Stomach (tissue), 9 donors: ENCODE data around the gene MYL12B. TPM values are rescaled to one million over a fixed set of nuclear protein-coding genes. Genes with fewer than 3 reads are reported as not detected.

ENCODE experiments used
- DNase-seq, 2 donors: peaks; one replicate each; pipeline versions ENCODE4 v3.0.0 to v3.0.0-alpha.2; 2013 to 2019
- H3K27ac ChIP-seq, 5 donors: fragments of 200-600 bp in 4 of 5; sonication (generic) in 4 of 5; one replicate each; pipeline ENCODE4 v1.5.1; 2013 to 2019; ENCODE audit warnings: mild to moderate bottlenecking in 1 of 5, moderate library complexity in 1 of 5
- H3K27me3 ChIP-seq, 3 donors: fragments of 200-600 bp; sonication (generic); one replicate each; pipeline ENCODE4 v1.5.1; 2017 to 2019; ENCODE audit warnings: mixed run types in 1 of 3
- H3K36me3 ChIP-seq, 4 donors: fragments of 200-600 bp; sonication (generic); 1 replicate in 3 of 4; 2 replicates in 1 of 4; pipeline ENCODE4 v1.5.1; 2016 to 2019
- H3K4me1 ChIP-seq, 4 donors: fragments of 200-600 bp; sonication (generic); one replicate each; pipeline ENCODE4 v1.5.1; 2016 to 2019
- H3K4me3 ChIP-seq, 4 donors: fragments of 200-600 bp; sonication (generic) in 3 of 4; one replicate each; pipeline ENCODE4 v1.5.1; 2016 to 2019; ENCODE audit warnings: mild to moderate bottlenecking in 1 of 4
- H3K9me3 ChIP-seq, 4 donors: fragments of 200-600 bp; sonication (generic); one replicate each; pipeline ENCODE4 v1.5.1; 2016 to 2019
- EP300 ChIP-seq: sonication (generic); formaldehyde crosslinking; IDR thresholded peaks from one replicate; pipeline ENCODE4 v1.6.1; 2017; ENCODE audit warnings: antibody characterized with exemption
- POLR2A ChIP-seq, 4 donors: fragments of 450-650 bp; IDR thresholded peaks; one replicate each; pipeline ENCODE4 v1.6.1; 2016; ENCODE audit warnings: antibody characterized with exemption in 4 of 4, control low read depth in 2 of 4, mild to moderate bottlenecking in 1 of 4, moderate library complexity in 1 of 4
- POLR2AphosphoS5 ChIP-seq, 3 donors: sonication (generic); formaldehyde crosslinking; IDR thresholded peaks; one replicate each; pipeline ENCODE4 v1.6.1; 2016; ENCODE audit warnings: antibody characterized with exemption in 3 of 3
- WGBS, 5 donors: extraction: QIAGEN DNeasy Blood & Tissue Kit in 3 of 5; methylation state at CpG; one replicate each; pipeline versions ENCODE4 v1.1.5 to v1.1.7; 2013 to 2018; 5-methylcytosine and 5-hydroxymethylcytosine counted together
- intact Hi-C: fragments of 100-400 bp; cut with DNase I; formaldehyde crosslinking; loops from one replicate; pipeline ENCODE4 v1.15.1; 2023; ENCODE audit warnings: low total_unique reads
- polyA plus RNA-seq, 3 donors: library from polyadenylated mRNA; stranded (reverse); fragments of 200-250 nt; gene quantifications; one replicate each; pipeline ENCODE4 v1.2.3, GENCODE V29; 2013
- total RNA-seq, 5 donors: library from RNA; depleted of rRNA; stranded (reverse); fragments of >200 nt; gene quantifications; one replicate each; pipeline versions ENCODE4 v1.1.0 to v1.2.3, GENCODE V29; 2014 to 2016
- TF ChIP-seq, protein P1 (sequence below), 7 experiments: fragments of 450-650 bp in 4 of 7; fragments of 200-600 bp in 3 of 7; sonication (generic) in 3 of 7; IDR thresholded peaks; one replicate each; pipeline ENCODE4 v1.5.1; 2016 to 2019; ENCODE audit warnings: antibody characterized with exemption in 7 of 7, control low read depth in 2 of 7, mild to moderate bottlenecking in 1 of 7
- donor health status: healthy with polysubstance abuse.
- donor health status: Bipolar disorder and iron deficiency.
- donor health status: healthy.

Gene MYL12B
- total and polyA plus RNA-seq, 8 donors = 89.2 to 738 (median 312) TPM

DNA sequence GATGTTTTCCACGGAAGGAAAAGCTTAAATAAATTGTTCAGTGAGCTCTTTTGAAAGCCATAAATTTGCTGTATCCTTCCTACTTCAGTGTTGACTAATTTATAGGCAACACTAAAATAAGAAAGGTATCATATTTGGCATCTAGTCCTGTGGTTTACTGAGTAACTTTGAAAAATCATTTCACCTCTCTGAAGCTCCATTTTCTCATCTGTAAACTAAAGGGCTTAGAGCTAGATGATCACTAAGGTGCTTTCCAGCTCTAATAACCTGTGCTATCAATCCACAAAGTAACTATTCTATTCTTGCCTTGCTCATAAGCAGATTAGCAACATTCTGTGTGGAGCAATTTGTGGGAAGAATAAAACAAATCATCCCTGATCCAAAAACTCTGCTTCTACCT lies 38.6 kb upstream of the MYL12B start:
- 69 to 83% (median 79%) methylated on average over 1 of the region's 1 CpG for WGBS, 5 donors
- TF ChIP-seq, protein P1, sequence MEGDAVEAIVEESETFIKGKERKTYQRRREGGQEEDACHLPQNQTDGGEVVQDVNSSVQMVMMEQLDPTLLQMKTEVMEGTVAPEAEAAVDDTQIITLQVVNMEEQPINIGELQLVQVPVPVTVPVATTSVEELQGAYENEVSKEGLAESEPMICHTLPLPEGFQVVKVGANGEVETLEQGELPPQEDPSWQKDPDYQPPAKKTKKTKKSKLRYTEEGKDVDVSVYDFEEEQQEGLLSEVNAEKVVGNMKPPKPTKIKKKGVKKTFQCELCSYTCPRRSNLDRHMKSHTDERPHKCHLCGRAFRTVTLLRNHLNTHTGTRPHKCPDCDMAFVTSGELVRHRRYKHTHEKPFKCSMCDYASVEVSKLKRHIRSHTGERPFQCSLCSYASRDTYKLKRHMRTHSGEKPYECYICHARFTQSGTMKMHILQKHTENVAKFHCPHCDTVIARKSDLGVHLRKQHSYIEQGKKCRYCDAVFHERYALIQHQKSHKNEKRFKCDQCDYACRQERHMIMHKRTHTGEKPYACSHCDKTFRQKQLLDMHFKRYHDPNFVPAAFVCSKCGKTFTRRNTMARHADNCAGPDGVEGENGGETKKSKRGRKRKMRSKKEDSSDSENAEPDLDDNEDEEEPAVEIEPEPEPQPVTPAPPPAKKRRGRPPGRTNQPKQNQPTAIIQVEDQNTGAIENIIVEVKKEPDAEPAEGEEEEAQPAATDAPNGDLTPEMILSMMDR (IDR thresholded peaks at IDR 0.05) = no peak
- Histone ChIP-seq H3K27me3 (no peaks in the 10 kb centered on the region), H3K36me3 (no peaks in the 10 kb centered on the region), H3K4me3 (no peak overlapping the region), H3K27ac (no peak overlapping the region), H3K4me1 (peaks cover 0 to 25% (median 12%) of the 10 kb centered on the region in 4 donors), H3K9me3 (no peaks in the 10 kb centered on the region)
- no peak for DNase-seq
- intact Hi-C loops = no loop called here

DNA sequence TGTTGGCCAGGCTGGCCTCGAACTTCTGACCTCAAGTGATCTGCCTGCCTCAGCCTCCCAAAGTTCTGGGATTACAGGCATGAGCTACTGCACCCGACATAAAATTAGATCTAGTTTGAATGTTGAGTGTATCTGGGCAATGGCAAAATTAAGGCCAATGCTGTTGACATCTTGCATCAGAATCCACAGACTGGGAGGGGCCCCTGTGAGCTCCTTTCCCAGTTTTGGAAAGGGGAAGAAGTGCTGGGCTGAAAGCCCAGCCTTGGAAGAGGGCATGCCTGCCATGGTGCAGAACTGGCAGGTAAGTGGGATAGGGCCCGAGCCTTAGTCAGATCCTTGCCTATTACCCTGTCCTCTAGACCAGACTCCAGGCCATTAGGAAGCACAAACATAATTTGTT lies 37.7 kb upstream of the MYL12B start:
- Histone ChIP-seq H3K4me3 (no peak overlapping the region), H3K36me3 (no peaks in the 10 kb centered on the region), H3K27ac (no peak overlapping the region), H3K27me3 (no peaks in the 10 kb centered on the region), H3K9me3 (no peaks in the 10 kb centered on the region), H3K4me1 (peaks cover 0 to 17% (median 9%) of the 10 kb centered on the region in 4 donors)
- WGBS, 5 donors = 70 to 96% (median 88%) methylated on average over 3 of the region's 3 CpGs
- no peak for TF ChIP-seq EP300
- TF ChIP-seq POLR2AphosphoS5 (IDR thresholded peaks at IDR 0.05) = no peak
- intact Hi-C loops = no loop called here
- no peak for DNase-seq

DNA sequence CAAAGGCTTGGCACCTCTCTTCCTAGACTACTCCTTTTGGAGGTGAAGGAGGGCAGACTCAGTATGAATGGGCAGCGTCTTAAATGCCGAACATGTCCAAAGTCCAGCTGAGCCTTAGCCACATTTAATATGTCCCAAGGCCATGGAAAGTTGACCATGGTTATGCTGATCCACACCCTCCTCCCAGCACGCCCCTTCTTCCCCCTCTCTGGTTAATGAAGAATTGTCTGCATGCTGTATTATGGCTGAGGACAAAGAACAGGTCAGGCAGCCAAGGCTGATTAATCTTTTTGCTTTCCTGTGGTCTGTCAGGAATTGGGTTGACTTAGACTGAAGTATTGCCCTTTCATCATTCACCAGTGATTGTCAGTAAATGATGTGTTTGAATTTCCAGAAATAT lies 36.3 kb upstream of the MYL12B start:
- Histone ChIP-seq H3K4me1 (peaks cover 0 to 6% (median under 1%) of the 10 kb centered on the region in 4 donors), H3K4me3 (no peak overlapping the region), H3K27me3 (no peaks in the 10 kb centered on the region), H3K27ac (no peak overlapping the region), H3K9me3 (no peaks in the 10 kb centered on the region), H3K36me3 (no peaks in the 10 kb centered on the region)
- intact Hi-C loops = no loop called here
- DNase-seq = peak in 1 of 2 donors; percentile 19
- WGBS, 5 donors = 42 to 67% (median 52%) methylated on average over 3 of the region's 3 CpGs
- TF ChIP-seq POLR2A (IDR thresholded peaks at IDR 0.05) = no peak
- TF ChIP-seq, protein P1 (IDR thresholded peaks at IDR 0.05) = no peak
- TF ChIP-seq EP300 = no peak
- no peak for TF ChIP-seq POLR2AphosphoS5 (IDR thresholded peaks at IDR 0.05)

DNA sequence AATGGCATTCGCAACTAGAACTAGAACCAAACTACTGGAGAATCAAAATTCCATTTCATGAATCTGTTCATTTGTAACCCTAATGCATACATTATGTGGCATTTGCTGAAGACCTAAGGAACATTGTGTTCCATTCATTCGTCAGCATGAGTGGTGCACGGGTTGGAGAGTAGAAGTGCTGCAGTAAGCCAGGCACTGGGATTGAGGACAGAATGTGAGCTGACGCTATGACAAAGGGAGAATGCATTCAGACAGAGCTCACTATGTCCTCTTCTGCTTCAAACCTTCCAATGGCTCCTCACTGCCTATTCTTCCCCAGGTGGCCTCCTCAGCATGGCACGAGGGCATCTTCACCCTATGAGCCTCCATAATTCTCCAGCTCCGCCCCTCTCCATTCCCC lies 35.9 kb upstream of the MYL12B start:
- Histone ChIP-seq H3K27me3 (no peaks in the 10 kb centered on the region), H3K4me3 (no peak overlapping the region), H3K9me3 (no peaks in the 10 kb centered on the region), H3K4me1 (peaks cover 0 to 5% (median 0%) of the 10 kb centered on the region in 4 donors), H3K27ac (no peak overlapping the region), H3K36me3 (no peaks in the 10 kb centered on the region)
- intact Hi-C loops = no loop called here
- 89 to 97% (median 97%) methylated on average over 6 of the region's 6 CpGs for WGBS, 5 donors
- DNase-seq = no peak
- TF ChIP-seq POLR2AphosphoS5 (IDR thresholded peaks at IDR 0.05) (no peak), EP300 (no peak), POLR2A (IDR thresholded peaks at IDR 0.05) (no peak)
- TF ChIP-seq, protein P1 (IDR thresholded peaks at IDR 0.05) = no peak

DNA sequence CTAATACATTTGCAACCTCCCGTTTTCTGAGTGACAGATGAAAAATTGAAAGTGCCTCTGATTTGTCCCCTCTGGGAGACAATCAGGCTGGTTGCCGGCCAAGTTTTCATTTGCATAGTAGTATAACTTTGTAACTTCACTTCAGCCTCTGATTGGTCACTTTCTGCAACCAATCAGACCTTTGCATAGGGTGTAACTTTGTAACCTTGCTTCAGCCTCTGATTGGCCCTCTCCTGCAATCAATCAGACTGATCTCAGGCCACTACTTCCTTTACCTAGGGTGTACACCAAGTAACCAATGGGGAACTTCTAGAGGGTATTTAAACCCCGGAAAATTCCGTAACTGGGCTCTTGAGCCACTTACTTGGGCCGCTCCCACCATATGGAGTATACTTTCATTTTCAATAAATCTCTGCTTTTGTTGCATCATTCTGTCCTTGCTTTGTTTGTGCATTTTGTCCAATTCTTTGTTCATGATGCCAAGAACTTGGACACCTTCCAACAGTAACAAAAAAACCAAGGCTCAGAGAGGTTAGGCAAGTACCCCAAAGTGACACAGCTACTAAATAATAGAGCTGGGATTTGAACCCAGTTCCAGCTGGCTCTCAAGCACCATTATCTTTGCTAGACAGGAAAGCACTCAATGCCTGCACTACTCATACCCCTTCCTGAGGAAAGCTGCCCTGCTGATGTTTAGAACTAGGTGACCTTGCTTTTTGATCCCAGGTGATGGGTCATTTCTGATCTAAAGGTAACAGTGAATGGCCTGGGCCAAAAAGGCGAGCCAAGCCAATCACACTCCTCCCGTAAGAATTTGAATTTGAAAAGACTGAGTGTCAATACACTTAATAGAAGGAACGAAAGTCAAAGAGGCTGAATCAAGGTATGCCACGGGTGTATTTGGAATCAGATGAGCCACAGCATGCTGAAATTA lies 31.3 kb upstream of the MYL12B start:
- Histone ChIP-seq H3K36me3 (no peaks in the 10 kb centered on the region), H3K4me3 (no peak overlapping the region), H3K27ac (no peak overlapping the region), H3K27me3 (no peaks in the 10 kb centered on the region), H3K4me1 (peaks cover 0 to 22% (median 5%) of the 10 kb centered on the region in 4 donors), H3K9me3 (no peaks in the 10 kb centered on the region)
- DNase-seq = no peak
- intact Hi-C loops = no loop called here
- TF ChIP-seq POLR2AphosphoS5 (IDR thresholded peaks at IDR 0.05) (no peak), EP300 (no peak), POLR2A (IDR thresholded peaks at IDR 0.05) (no peak)
- TF ChIP-seq, protein P1 (IDR thresholded peaks at IDR 0.05) = no peak
- WGBS, 5 donors = 79 to 90% (median 84%) methylated on average over 9 of the region's 9 CpGs
